Coronary artery (tissue), 2 donors: ENCODE measurements around the gene EN2.

Experiments used
- DNase-seq: peaks from one replicate; pipeline ENCODE4 v3.0.0-alpha.2; 2017; ENCODE audit warnings: low spot score
- H3K27ac ChIP-seq, 2 donors: fragments of 200-600 bp; sonication (generic); one replicate each; pipeline ENCODE4 v1.5.1; 2016 to 2019
- H3K4me3 ChIP-seq: fragments of 200-600 bp; sonication (generic); 2 replicates; pipeline ENCODE4 v1.5.1; 2016; ENCODE audit warnings: mild to moderate bottlenecking, moderate library complexity
- CTCF ChIP-seq: fragments of 200-600 bp; sonication (generic); IDR thresholded peaks from one replicate; pipeline ENCODE4 v1.5.1; 2019; ENCODE audit warnings: antibody characterized with exemption

EN2 gene

GRCh38 chr7:155514296-155514695, 56.4 kb downstream of the EN2 start:
- TF ChIP-seq CTCF, result no peak
- DNase-seq, result no peak
- Histone ChIP-seq H3K27ac (no peak overlapping the region), H3K4me3 (no peak overlapping the region)
